Activated naive CD4-positive, alpha-beta T cell treated with anti-CD3 and anti-CD28 coated beads, Interleukin-2, amount 10 ng/mL, durations not matched to agents 7 days and 5 days (primary cell): Measurements from ENCODE around the gene DEDD2.

Experiments used
- CTCF ChIA-PET: fragments of 350-600 bp; sonication (Branson Sonifier 250); formaldehyde crosslinking; loops from one replicate; lab custom pipeline; 2021; ENCODE audit warnings: antibody characterized with exemption; lab: Charles Lee
- DNase-seq: peaks from one replicate; pipeline ENCODE4 v3.0.0-alpha.2; 2020
- H3K27ac Mint-ChIP-seq: one replicate; pipeline ENCODE4 v1.8.0; 2021; ENCODE audit warnings: mild to moderate bottlenecking, moderate library complexity, mixed read lengths
- H3K27me3 Mint-ChIP-seq: one replicate; pipeline ENCODE4 v1.8.0; 2021; ENCODE audit warnings: mild to moderate bottlenecking, mixed read lengths
- H3K36me3 Mint-ChIP-seq: one replicate; pipeline ENCODE4 v1.8.0; 2021; ENCODE audit warnings: mixed read lengths
- H3K4me1 Mint-ChIP-seq: one replicate; pipeline ENCODE4 v1.8.0; 2021; ENCODE audit warnings: mixed read lengths
- H3K4me3 Mint-ChIP-seq: one replicate; pipeline ENCODE4 v1.8.0; 2021; ENCODE audit warnings: mild to moderate bottlenecking, moderate library complexity, mixed read lengths
- H3K9me3 Mint-ChIP-seq: one replicate; pipeline ENCODE4 v1.8.0; 2021; ENCODE audit warnings: mixed read lengths

Gene DEDD2

DNA sequence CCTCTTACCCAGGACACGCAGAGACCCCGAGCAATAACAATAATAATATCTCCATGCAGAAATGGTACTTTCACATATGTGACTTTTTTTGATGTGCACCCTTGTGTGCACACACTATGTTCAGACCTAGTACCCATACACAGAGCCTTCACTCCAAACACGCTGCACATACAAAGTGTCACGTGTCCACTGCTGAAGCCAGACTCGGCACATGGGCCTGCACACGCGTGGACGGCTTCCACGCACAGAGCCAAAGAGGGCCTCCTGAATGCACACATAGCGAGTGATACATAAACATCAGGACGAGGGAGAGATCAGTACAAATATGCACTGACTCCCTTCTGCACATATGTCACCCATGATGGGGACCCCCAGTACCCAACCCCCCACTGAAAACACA, 43.3 kb downstream of the DEDD2 start:
- no peak for DNase-seq
- Mint-ChIP-seq H3K9me3 (no peaks in the 10 kb centered on the region), H3K4me1 (peaks cover 15% of the 10 kb centered on the region), H3K4me3 (no peak overlapping the region), H3K36me3 (no peaks in the 10 kb centered on the region), H3K27me3 (peaks cover 30% of the 10 kb centered on the region), H3K27ac (no peak overlapping the region)
- CTCF ChIA-PET, result no interaction called here

DNA sequence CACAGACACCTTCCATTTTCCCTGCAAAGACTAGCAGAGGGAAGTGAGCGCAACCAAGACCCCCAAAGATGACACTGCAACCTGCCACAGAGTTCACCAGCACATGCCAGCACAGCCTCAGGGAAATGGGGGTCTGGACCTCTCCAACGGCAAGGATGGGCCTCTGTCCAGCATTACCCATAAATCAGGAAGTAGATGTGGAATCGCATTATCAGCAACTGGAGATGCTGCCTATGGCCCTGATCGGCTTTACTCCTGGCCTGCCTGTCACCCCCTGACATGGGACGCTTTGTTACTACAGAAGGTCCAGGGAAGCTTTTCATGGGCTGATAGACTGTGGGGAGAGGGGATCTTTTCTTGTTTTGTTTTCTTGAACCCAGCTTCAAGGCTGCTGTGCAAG, 43.8 kb downstream of the DEDD2 start:
- H3K27ac Mint-ChIP-seq, result no peak overlapping the region
- CTCF ChIA-PET, result no interaction called here
- H3K36me3 Mint-ChIP-seq, result no peaks in the 10 kb centered on the region
- no peak overlapping the region for H3K4me3 Mint-ChIP-seq
- peaks cover 30% of the 10 kb centered on the region for H3K27me3 Mint-ChIP-seq
- H3K4me1 Mint-ChIP-seq, result peaks cover 15% of the 10 kb centered on the region
- no peak for DNase-seq
- H3K9me3 Mint-ChIP-seq, result no peaks in the 10 kb centered on the region

DNA sequence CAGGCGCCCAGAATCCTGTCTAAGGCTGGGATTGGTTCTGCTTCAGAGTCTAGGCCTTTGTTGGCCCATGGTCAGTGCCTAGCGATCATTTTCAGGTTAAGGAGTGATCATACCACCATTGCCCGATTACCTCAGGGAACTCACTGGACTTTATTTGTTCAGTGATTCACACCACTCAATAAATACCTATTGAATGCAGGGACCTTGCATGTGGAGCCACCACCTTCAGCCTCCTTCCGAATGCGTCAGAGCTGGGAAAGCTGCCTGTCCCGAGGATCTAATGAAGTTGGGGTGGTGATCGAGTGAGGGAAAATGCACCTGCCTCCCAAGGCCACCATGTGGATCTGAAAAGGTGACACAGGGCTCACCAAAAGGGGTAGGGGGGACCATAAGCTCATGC, 45.2 kb downstream of the DEDD2 start:
- Mint-ChIP-seq H3K36me3 (no peaks in the 10 kb centered on the region), H3K27me3 (peaks cover 43% of the 10 kb centered on the region), H3K9me3 (no peaks in the 10 kb centered on the region), H3K27ac (no peak overlapping the region), H3K4me1 (peaks cover 15% of the 10 kb centered on the region), H3K4me3 (no peak overlapping the region)
- DNase-seq, result no peak
- CTCF ChIA-PET, result no interaction called here

DNA sequence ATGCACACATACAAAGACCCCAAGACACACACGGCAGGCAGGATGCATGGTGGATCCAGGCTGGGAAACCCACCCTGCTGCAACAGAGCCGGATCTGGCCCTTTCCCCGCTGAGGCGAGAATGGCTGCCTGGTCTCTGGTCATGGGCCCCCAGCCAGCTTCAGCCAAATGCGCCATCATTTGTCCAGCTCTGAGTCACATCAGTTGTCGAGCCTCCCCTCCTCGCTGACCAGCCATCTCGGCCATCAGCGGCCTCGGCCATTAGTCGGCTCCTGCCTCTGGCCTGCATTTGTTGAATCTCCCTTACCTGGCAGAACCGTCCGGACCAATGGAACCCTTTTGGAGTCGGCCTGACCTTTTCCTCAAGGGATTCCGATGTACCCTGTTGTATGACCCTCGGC, 46.8 kb downstream of the DEDD2 start:
- Mint-ChIP-seq H3K4me3 (no peak overlapping the region), H3K9me3 (no peaks in the 10 kb centered on the region), H3K4me1 (peaks cover 8% of the 10 kb centered on the region), H3K27me3 (peaks cover 40% of the 10 kb centered on the region), H3K36me3 (no peaks in the 10 kb centered on the region), H3K27ac (no peak overlapping the region)
- no peak for DNase-seq
- CTCF ChIA-PET, result no interaction called here

GRCh38 chr19:42169486-42170413, 47.7 kb downstream of the DEDD2 start:
- Mint-ChIP-seq H3K4me3 (no peak overlapping the region), H3K36me3 (no peaks in the 10 kb centered on the region), H3K9me3 (no peaks in the 10 kb centered on the region), H3K27me3 (peaks cover 34% of the 10 kb centered on the region), H3K4me1 (no peaks in the 10 kb centered on the region), H3K27ac (no peak overlapping the region)
- DNase-seq, result no peak
- CTCF ChIA-PET, result no interaction called here

DNA sequence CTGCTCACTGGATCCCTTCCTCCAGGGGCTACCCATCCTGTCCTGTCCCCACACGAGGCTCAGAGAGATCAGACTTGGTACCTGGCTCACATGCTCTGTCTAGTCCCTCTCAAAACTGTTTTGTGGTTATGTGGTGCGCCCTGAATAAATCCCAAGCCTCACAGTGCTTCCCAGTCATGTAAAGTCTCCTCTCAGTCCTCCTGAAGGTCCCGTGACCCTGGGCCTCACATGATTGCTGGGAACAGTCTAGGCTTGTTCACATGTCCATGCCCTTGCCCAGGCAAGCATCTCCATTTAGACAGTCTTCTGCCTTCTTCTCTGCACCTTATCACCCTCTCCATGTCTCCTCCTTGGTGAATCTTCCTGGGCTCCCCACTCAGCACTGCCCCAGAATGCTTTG, 49.3 kb downstream of the DEDD2 start:
- Mint-ChIP-seq H3K4me1 (no peaks in the 10 kb centered on the region), H3K27ac (no peak overlapping the region), H3K4me3 (no peak overlapping the region), H3K36me3 (no peaks in the 10 kb centered on the region), H3K27me3 (peaks cover 27% of the 10 kb centered on the region), H3K9me3 (no peaks in the 10 kb centered on the region)
- CTCF ChIA-PET, result interaction anchor here (1.3 kb wide), 1 partner anchor 29 kb away, joined by 4 read pairs; no protein-coding TSS in a partner anchor
- no peak for DNase-seq

- H3K27me3 Mint-ChIP-seq, result peaks cover 43% of the 10 kb centered on the region
- no peak for DNase-seq
- H3K4me1 Mint-ChIP-seq, result no peaks in the 10 kb centered on the region
- CTCF ChIA-PET, result interaction anchor here (2.2 to 3.3 kb wide), 2 partner anchors 10 to 17 kb away, joined by 7 to 9 read pairs; no protein-coding TSS in a partner anchor
- H3K4me3 Mint-ChIP-seq, result no peak overlapping the region
- peak overlapping the region; percentile 26 for H3K27ac Mint-ChIP-seq
- no peaks in the 10 kb centered on the region for H3K9me3 Mint-ChIP-seq
- H3K36me3 Mint-ChIP-seq, result no peaks in the 10 kb centered on the region
These were observed 51.2 kb downstream of the DEDD2 start for GRCh38 chr19:42166316-42166715.

DNA sequence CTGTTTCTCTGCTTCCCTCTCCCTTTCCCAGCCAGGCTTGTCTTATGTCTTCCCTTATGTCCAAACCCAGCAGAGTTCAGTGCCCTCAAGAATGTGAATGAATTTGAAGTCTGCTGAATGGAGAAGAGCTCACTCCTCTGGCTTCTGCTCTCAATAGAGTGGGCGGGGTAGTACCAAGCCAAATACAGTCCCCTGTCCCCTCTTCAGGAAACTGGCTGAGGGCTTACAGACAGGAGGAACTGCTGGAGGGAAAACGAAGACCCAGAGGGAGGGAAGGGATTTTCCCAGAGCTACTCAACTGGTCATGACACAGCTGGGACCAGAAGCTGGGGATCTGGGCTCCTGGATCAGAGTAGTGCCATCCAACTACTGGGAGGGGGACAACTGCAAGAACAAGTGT, 52.3 kb downstream of the DEDD2 start:
- CTCF ChIA-PET, result interaction anchor here (3.3 kb wide), 1 partner anchor 19 kb away, joined by 9 read pairs; no protein-coding TSS in a partner anchor
- H3K4me3 Mint-ChIP-seq, result no peak overlapping the region
- no peak overlapping the region for H3K27ac Mint-ChIP-seq
- H3K4me1 Mint-ChIP-seq, result no peaks in the 10 kb centered on the region
- no peaks in the 10 kb centered on the region for H3K36me3 Mint-ChIP-seq
- H3K9me3 Mint-ChIP-seq, result no peaks in the 10 kb centered on the region
- H3K27me3 Mint-ChIP-seq, result peaks cover 52% of the 10 kb centered on the region
- DNase-seq, result no peak

DNA sequence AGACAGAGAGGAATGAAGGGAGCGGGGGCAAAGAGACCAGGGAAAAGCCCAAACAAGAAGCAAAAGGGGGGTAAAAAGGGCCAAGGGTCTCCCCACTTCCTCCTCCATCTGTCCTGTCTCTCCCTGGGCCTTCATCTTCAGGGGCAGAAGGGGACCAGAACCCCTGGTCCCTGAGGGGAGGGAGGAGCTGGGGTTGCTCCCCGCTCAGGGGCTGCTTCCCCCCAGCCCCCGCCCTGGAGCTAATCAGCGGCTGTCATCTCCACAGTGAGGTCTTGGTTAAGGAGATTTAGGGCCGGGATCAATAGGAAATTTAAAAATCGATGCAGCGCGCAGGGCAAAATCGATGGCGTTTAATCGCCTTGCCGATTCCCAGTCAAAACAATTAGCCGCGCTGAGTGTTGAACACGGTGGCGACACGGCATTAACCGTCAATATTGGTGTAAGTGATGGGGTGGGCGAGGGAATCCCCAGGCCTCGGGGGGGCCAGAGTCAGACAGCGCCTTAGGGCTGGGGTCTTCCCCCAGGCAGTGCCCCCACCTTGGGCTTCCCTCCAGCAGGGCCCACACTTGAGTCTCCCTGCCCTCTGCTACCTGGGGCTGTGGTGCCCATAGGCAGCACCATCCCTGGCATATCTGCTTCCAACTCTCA, 55.7 kb downstream of the DEDD2 start:
- H3K27me3 Mint-ChIP-seq, result peaks cover 61% of the 10 kb centered on the region
- H3K27ac Mint-ChIP-seq, result no peak overlapping the region
- H3K4me1 Mint-ChIP-seq, result no peaks in the 10 kb centered on the region
- CTCF ChIA-PET, result interaction anchor here (1.4 kb wide), 1 partner anchor 53 kb away, joined by 3 read pairs; no protein-coding TSS in a partner anchor
- no peaks in the 10 kb centered on the region for H3K9me3 Mint-ChIP-seq
- DNase-seq, result no peak
- no peaks in the 10 kb centered on the region for H3K36me3 Mint-ChIP-seq
- no peak overlapping the region for H3K4me3 Mint-ChIP-seq

DNA sequence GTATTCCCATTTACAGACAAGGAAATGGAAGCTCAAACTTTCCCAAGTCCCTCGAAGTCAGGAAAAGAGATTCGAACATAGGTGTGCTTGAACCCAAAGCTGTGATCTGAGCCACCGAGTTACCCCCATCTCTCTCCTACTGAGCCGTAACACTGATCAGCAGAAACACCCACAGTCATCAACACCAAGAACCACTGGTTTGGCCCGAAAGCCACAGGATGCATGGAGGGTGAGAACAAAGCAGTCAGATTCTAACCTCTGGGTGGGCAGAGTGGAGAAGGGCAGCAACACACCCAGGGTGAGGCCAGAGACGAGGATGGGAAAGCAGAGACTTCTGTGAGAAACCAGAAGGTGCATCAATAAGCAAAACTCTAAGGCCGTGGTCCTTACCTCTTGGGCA, 57.5 kb downstream of the DEDD2 start:
- Mint-ChIP-seq H3K4me1 (peaks cover 8% of the 10 kb centered on the region), H3K9me3 (no peaks in the 10 kb centered on the region), H3K36me3 (no peaks in the 10 kb centered on the region), H3K4me3 (no peak overlapping the region), H3K27ac (no peak overlapping the region), H3K27me3 (peaks cover 70% of the 10 kb centered on the region)
- CTCF ChIA-PET, result interaction anchor here (1.5 kb wide), 1 partner anchor 23 kb away, joined by 3 read pairs; no protein-coding TSS in a partner anchor
- no peak for DNase-seq

DNA sequence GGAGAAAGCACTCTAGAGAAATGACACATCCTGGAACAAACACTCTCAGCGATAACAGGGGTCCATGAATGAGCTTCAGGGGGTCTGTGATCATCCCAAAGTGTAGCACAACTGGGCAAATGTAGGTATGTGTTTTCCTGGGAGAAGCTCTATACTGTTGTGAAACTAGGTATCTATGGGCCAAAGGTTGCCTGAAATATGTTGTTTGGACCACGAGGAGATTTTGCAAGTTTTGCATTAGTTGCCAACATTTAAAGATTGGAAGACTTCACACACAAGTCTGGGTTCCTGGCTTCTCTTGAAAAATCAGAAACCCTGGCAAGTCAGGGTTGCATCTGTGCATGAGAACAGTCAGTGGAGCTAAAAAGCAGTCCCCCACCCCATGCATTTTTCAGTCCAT, 58.6 kb downstream of the DEDD2 start:
- Mint-ChIP-seq H3K4me1 (peaks cover 17% of the 10 kb centered on the region), H3K4me3 (no peak overlapping the region), H3K27ac (no peak overlapping the region), H3K36me3 (no peaks in the 10 kb centered on the region), H3K9me3 (no peaks in the 10 kb centered on the region), H3K27me3 (peaks cover 79% of the 10 kb centered on the region)
- DNase-seq, result no peak
- CTCF ChIA-PET, result interaction anchor here (1.5 kb wide), 2 partner anchors 19 to 24 kb away, joined by 3 read pairs; no protein-coding TSS in a partner anchor

GRCh38 chr19:42156571-42156970, 60.9 kb downstream of the DEDD2 start:
- peaks cover 83% of the 10 kb centered on the region for H3K27me3 Mint-ChIP-seq
- DNase-seq, result no peak
- H3K27ac Mint-ChIP-seq, result no peak overlapping the region
- no peak overlapping the region for H3K4me3 Mint-ChIP-seq
- H3K4me1 Mint-ChIP-seq, result peaks cover 19% of the 10 kb centered on the region
- CTCF ChIA-PET, result no interaction called here
- no peaks in the 10 kb centered on the region for H3K36me3 Mint-ChIP-seq
- H3K9me3 Mint-ChIP-seq, result no peaks in the 10 kb centered on the region

DNA sequence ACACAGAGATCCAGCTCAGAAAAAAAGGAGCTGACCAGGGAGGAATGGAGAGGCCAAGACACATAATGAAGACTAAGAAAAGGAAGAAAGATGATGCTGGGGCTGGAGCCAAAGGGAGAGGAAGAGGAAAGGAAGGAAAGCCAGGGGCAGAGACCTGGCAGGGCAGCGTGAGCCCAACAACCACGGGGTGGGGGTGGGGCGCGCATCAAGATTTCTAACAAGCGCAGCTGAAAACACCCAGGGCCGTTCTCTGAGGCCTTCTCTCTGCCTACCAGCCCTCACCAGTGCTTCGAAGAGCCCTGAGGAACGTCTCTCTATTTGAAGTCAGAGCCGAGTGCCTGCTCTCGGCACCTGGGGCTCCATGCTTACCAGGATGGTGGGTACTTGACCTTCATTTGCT, 61.7 kb downstream of the DEDD2 start:
- no peak overlapping the region for H3K4me3 Mint-ChIP-seq
- CTCF ChIA-PET, result interaction anchor here (0.7 to 1.0 kb wide), 2 partner anchors 124 to 127 kb away, joined by 3 to 4 read pairs; no protein-coding TSS in a partner anchor
- no peaks in the 10 kb centered on the region for H3K36me3 Mint-ChIP-seq
- no peaks in the 10 kb centered on the region for H3K9me3 Mint-ChIP-seq
- H3K27me3 Mint-ChIP-seq, result peaks cover 77% of the 10 kb centered on the region
- no peak overlapping the region for H3K27ac Mint-ChIP-seq
- peaks cover 19% of the 10 kb centered on the region for H3K4me1 Mint-ChIP-seq
- no peak for DNase-seq

DNA sequence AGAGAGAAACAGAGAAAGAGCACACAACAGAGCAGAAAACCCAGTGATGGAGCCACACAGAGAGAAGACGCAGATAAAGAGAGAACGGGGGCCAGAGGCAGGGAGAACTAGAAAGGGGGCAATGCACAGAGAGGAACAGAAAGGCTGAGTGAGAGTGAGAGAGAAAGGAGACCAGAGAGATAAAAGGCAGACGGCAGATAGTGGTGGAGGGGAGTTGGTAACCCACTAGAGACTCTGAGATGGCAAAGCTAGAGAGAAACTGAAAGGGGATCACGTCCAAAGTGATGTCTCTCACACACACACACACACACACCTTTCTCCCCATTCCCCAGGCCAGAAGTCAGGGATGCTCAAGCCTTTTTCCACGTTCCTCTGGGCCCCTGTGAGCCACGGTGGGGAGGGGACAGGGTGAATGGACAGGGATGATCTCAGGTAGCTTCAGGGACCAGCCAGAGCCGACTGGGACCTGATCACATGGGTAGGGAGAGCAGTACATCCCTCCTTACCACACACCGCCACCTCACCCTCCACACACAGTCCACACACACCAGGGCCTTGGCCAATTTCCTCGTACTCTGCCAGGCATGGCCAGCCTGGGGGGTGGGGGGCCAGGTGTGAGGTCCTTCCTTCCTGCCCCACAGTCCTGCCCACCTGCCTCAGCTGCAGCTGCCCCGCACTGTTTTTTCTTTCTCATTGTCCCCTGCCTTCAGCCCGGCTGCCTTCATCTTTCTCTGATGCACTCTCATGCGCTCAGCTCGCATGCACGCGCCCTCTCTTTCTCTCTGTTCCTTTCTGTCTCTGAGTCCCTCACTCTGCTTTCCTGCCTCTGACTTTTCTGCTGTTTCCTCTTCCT, 62.8 kb downstream of the DEDD2 start:
- Mint-ChIP-seq H3K36me3 (no peaks in the 10 kb centered on the region), H3K27me3 (peaks cover 72% of the 10 kb centered on the region), H3K4me1 (peaks cover 19% of the 10 kb centered on the region), H3K27ac (no peak overlapping the region), H3K9me3 (no peaks in the 10 kb centered on the region), H3K4me3 (no peak overlapping the region)
- CTCF ChIA-PET, result no interaction called here
- DNase-seq, result peak; percentile 27
